CD4-positive, alpha-beta memory T cell (primary cell): Measurements from ENCODE around the gene PPP1R9A. TPM values are rescaled to one million over a fixed set of nuclear protein-coding genes. Genes with fewer than 3 reads are reported as not detected.

Experiments
- CTCF ChIA-PET: fragments of 350-600 bp; sonication (Branson Sonifier 250); formaldehyde crosslinking; loops from one replicate; lab custom pipeline; 2021; ENCODE audit warnings: inconsistent platforms; ENCODE audit not compliant: partially characterized antibody; lab: Charles Lee
- POLR2A ChIA-PET: fragments of 350-600 bp; sonication (Branson Sonifier 250); formaldehyde crosslinking; loops from one replicate; lab custom pipeline; 2021; ENCODE audit not compliant: partially characterized antibody; lab: Charles Lee
- DNase-seq, 5 donors: peaks; one replicate each; pipeline versions ENCODE4 v3.0.0 to v3.0.0-alpha.2; 2020 to 2022; ENCODE audit warnings: mixed read lengths in 1 of 5
- H3K27ac ChIP-seq: one replicate; pipeline ENCODE4 v1.7.0; 2013; ENCODE audit warnings: low read depth, low read length
- H3K27me3 ChIP-seq: 2 replicates; pipeline ENCODE4 v1.7.0; 2013; ENCODE audit warnings: mild to moderate bottlenecking, low read length, moderate library complexity; ENCODE audit not compliant: insufficient read depth
- H3K36me3 ChIP-seq: 2 replicates; pipeline ENCODE4 v1.7.0; 2013; ENCODE audit warnings: mild to moderate bottlenecking, low read length, moderate library complexity; ENCODE audit not compliant: insufficient read depth
- H3K4me1 ChIP-seq: 2 replicates; pipeline ENCODE4 v1.7.0; 2013; ENCODE audit warnings: mild to moderate bottlenecking, low read length, moderate library complexity; ENCODE audit not compliant: insufficient read depth
- H3K4me3 ChIP-seq, 2 donors: one replicate each; pipeline ENCODE4 v1.7.0; 2013; ENCODE audit warnings: low read length in 2 of 2, mild to moderate bottlenecking in 1 of 2
- H3K9me3 ChIP-seq, 2 donors: one replicate each; pipeline ENCODE4 v1.7.0; 2013; ENCODE audit warnings: low read length in 2 of 2, control low read depth in 1 of 2; ENCODE audit not compliant: control insufficient read depth in 1 of 2
- H3K27ac Mint-ChIP-seq, 7 donors: one replicate each; pipeline ENCODE4 v1.8.0; 2020 to 2021; ENCODE audit warnings: mixed read lengths in 7 of 7, mild to moderate bottlenecking in 6 of 7, inconsistent platforms in 3 of 7, moderate library complexity in 3 of 7
- H3K27me3 Mint-ChIP-seq, 2 donors: one replicate each; pipeline ENCODE4 v1.8.0; 2020 to 2021; ENCODE audit warnings: mixed read lengths in 2 of 2
- H3K36me3 Mint-ChIP-seq, 2 donors: one replicate each; pipeline ENCODE4 v1.8.0; 2020 to 2021; ENCODE audit warnings: mixed read lengths in 2 of 2, inconsistent platforms in 1 of 2, mild to moderate bottlenecking in 1 of 2
- H3K4me1 Mint-ChIP-seq, 4 donors: one replicate each; pipeline ENCODE4 v1.8.0; 2020 to 2021; ENCODE audit warnings: mixed read lengths in 4 of 4, mild to moderate bottlenecking in 1 of 4
- H3K4me3 Mint-ChIP-seq, 8 donors: one replicate each; pipeline ENCODE4 v1.8.0; 2020 to 2021; ENCODE audit warnings: mixed read lengths in 8 of 8, mild to moderate bottlenecking in 7 of 8, moderate library complexity in 6 of 8, inconsistent platforms in 3 of 8
- H3K9me3 Mint-ChIP-seq, 8 donors: one replicate each; pipeline ENCODE4 v1.8.0; 2020 to 2021; ENCODE audit warnings: mixed read lengths in 8 of 8, mild to moderate bottlenecking in 5 of 8, inconsistent platforms in 3 of 8, moderate library complexity in 1 of 8
- intact Hi-C: fragments of 100-400 bp; cut with micrococcal nuclease; formaldehyde crosslinking; loops from one replicate; pipeline ENCODE4 v1.15.1; 2023
- polyA plus RNA-seq, 2 donors: library from polyadenylated mRNA; unstranded; fragments of 300-500 nt; fragmentation: Illumina TruSeq; gene quantifications; one replicate each; pipeline ENCODE4 v1.2.3, GENCODE V29; 2021
- total RNA-seq, 2 experiments: library from RNA; stranded (reverse); gene quantifications; one replicate each; pipeline ENCODE4 v1.2.3, GENCODE V29; 2021

Gene PPP1R9A
- total and polyA plus RNA-seq, 4 experiments from 2014 or later: not detected

DNA sequence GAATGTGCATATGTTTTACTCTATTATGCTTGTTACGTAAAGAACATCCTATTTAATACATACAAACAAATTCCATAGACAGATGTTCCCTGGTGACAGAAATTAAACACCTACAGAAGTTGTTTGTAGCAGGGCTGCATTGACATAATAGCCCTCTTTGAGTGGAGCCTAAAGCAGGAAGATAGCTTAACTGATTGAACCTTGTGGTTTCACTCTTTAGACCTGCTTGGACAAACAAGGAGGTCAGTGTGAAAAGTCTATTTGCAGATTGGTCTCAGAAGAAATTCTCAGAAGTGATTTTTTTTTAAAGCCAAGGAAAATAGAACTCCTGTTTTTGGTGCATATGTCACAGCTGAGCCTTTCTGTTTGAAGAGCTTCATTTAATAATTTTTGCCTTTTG, 121.3 kb downstream of the PPP1R9A start:
- no peaks in the 10 kb centered on the region for H3K4me1 ChIP-seq
- no peaks in the 10 kb centered on the region for H3K9me3 ChIP-seq
- H3K27ac ChIP-seq: no peak overlapping the region
- H3K9me3 Mint-ChIP-seq: peaks cover 0 to 22% (median 11%) of the 10 kb centered on the region in 8 donors
- H3K27me3 ChIP-seq: no peaks in the 10 kb centered on the region
- H3K36me3 Mint-ChIP-seq: no peaks in the 10 kb centered on the region
- H3K4me3 Mint-ChIP-seq: no peak overlapping the region
- H3K4me1 Mint-ChIP-seq: no peaks in the 10 kb centered on the region
- no peak overlapping the region for H3K27ac Mint-ChIP-seq
- intact Hi-C loops: no loop called here
- no peaks in the 10 kb centered on the region for H3K27me3 Mint-ChIP-seq
- ChIA-PET CTCF (no interaction called here), POLR2A (no interaction called here)
- H3K36me3 ChIP-seq: no peaks in the 10 kb centered on the region
- no peak overlapping the region for H3K4me3 ChIP-seq
- DNase-seq: no peak

DNA sequence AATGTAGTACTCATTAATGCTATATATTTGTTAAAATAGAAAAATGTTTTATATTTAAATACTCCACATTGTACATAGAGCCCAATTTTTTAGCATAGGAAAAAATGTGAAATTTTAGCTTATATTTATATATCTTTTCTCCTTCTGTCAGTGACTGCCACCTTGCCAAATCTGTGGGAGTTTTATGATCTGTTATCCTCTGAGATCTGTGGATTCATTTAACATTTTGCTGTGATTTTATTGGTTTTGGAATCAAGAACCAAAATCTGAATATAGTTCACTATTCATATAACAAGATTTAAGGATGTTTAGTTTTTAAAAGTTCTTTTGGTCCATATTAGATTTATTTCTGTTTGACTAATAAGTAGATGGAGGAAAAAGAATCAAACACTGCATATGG, 127.9 kb downstream of the PPP1R9A start:
- Mint-ChIP-seq H3K9me3 (peaks cover 0 to 5% (median 0%) of the 10 kb centered on the region in 8 donors), H3K4me1 (no peaks in the 10 kb centered on the region), H3K27ac (no peak overlapping the region), H3K4me3 (no peak overlapping the region), H3K27me3 (no peaks in the 10 kb centered on the region), H3K36me3 (no peaks in the 10 kb centered on the region)
- Histone ChIP-seq H3K36me3 (no peaks in the 10 kb centered on the region), H3K4me1 (no peaks in the 10 kb centered on the region), H3K27ac (no peak overlapping the region), H3K4me3 (no peak overlapping the region), H3K9me3 (no peaks in the 10 kb centered on the region), H3K27me3 (no peaks in the 10 kb centered on the region)
- CTCF ChIA-PET: no interaction called here
- DNase-seq: no peak
- POLR2A ChIA-PET: no interaction called here
- intact Hi-C loops: no loop called here

DNA sequence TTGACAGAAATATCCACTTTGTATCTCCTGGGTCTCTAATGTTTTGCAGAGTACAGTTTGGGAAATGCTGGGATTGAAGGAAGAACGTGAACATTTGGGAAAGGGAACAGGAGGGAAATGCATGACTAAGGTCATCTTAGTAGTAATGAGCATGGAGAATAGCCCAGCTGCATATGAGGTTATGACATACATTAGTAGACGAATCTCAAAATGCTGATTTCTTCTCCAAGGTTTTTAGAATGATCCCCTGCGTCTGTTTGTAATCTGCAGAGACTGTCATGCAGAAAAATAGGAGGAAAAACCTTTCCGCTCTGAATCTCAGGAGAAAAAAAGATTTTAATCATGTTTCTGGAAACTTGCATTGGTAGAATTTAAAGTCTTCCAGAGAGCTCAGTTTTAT, 133.6 kb downstream of the PPP1R9A start:
- H3K27ac Mint-ChIP-seq: no peak overlapping the region
- H3K4me3 Mint-ChIP-seq: no peak overlapping the region
- H3K27me3 ChIP-seq: no peaks in the 10 kb centered on the region
- H3K4me3 ChIP-seq: no peak overlapping the region
- no peaks in the 10 kb centered on the region for H3K36me3 Mint-ChIP-seq
- peaks cover 0 to 3% (median 0%) of the 10 kb centered on the region in 8 donors for H3K9me3 Mint-ChIP-seq
- H3K27ac ChIP-seq: no peak overlapping the region
- no peaks in the 10 kb centered on the region for H3K4me1 ChIP-seq
- no peaks in the 10 kb centered on the region for H3K4me1 Mint-ChIP-seq
- no peaks in the 10 kb centered on the region for H3K9me3 ChIP-seq
- POLR2A ChIA-PET: no interaction called here
- intact Hi-C loops: no loop called here
- DNase-seq: no peak
- CTCF ChIA-PET: no interaction called here
- no peaks in the 10 kb centered on the region for H3K27me3 Mint-ChIP-seq
- no peaks in the 10 kb centered on the region for H3K36me3 ChIP-seq

DNA sequence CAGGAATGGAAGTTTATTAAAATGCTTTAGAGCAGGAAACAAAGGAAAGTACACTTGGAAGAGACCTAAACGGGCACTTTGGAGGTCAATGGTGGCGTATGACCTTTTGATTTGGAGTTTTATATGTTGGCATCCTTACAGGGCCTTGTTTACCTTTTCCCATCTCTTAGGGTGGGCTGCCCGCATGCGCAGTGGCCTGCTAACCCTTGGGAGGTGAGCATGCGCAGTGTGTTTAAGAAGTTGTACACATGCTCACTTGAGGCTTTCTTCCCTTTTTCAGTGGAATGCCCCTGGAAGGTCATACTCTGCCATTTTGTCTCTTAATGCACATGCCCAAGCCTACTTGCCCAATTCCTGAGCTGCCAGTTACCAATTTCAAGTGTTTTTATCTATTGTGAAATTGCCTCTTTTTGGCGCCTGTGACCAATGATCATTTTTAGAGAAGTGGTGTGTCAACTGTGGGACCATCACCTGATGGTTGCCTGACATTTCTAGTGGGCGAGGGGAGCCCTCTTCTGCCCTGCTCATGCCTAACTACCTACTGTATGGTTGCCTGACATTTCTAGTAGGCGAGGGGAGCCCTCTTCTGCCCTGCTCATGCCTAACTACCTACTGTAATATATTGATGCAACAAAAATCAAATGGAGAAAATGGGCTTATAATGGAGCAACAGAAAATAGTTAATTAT, 138.0 kb downstream of the PPP1R9A start:
- H3K4me1 ChIP-seq: no peaks in the 10 kb centered on the region
- H3K27ac ChIP-seq: no peak overlapping the region
- Mint-ChIP-seq H3K36me3 (no peaks in the 10 kb centered on the region), H3K27me3 (peaks cover 1 to 2% of the 10 kb centered on the region in 2 donors), H3K9me3 (peaks cover 0 to 3% (median 0%) of the 10 kb centered on the region in 8 donors), H3K27ac (no peak overlapping the region), H3K4me3 (no peak overlapping the region), H3K4me1 (no peaks in the 10 kb centered on the region)
- H3K36me3 ChIP-seq: no peaks in the 10 kb centered on the region
- DNase-seq: no peak
- ChIA-PET CTCF (no interaction called here), POLR2A (no interaction called here)
- H3K4me3 ChIP-seq: no peak overlapping the region
- intact Hi-C loops: no loop called here
- no peaks in the 10 kb centered on the region for H3K9me3 ChIP-seq
- no peaks in the 10 kb centered on the region for H3K27me3 ChIP-seq

DNA sequence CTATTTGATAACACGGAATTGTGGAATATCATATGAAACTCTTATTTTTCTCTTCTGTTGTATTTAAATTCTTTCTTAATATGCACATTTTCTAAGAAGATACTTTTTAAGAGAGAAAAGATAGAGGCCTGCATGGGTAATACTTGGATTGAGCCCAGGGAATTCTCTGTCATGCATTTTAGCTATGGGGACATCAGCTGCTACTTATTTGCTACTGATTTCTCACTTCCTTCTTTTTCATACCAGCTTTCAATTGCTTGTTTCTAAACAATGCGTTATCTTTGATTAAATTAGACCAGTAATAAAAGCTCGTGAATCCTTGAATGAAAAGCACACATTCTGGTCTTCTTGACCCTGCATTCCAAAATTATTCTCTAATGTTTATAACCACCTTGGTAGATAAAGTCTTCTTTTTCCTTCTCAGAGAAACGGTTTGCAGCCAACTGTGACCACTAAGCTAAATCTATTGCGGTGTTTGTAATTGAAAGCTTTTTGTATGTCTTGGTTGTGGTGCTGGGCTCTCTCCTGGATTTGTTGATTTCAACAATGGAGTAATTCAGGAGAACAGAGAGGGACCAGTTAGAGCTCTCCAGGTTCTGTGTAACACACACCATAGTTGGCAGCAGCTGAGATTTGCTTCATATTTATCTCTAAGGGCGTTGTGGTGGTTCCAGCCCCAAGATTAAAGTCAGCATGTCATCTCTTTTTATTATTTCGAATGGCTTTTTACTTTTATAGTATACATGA, 139.3 kb downstream of the PPP1R9A start:
- no peak overlapping the region for H3K4me3 ChIP-seq
- H3K4me1 ChIP-seq: no peaks in the 10 kb centered on the region
- intact Hi-C loops: no loop called here
- DNase-seq: no peak
- Mint-ChIP-seq H3K4me3 (no peak overlapping the region), H3K4me1 (no peaks in the 10 kb centered on the region), H3K36me3 (no peaks in the 10 kb centered on the region), H3K27me3 (peaks cover 1 to 2% of the 10 kb centered on the region in 2 donors), H3K27ac (no peak overlapping the region), H3K9me3 (peaks cover 0 to 3% (median 0%) of the 10 kb centered on the region in 8 donors)
- H3K27me3 ChIP-seq: no peaks in the 10 kb centered on the region
- ChIA-PET CTCF (no interaction called here), POLR2A (no interaction called here)
- no peaks in the 10 kb centered on the region for H3K9me3 ChIP-seq
- no peak overlapping the region for H3K27ac ChIP-seq
- no peaks in the 10 kb centered on the region for H3K36me3 ChIP-seq

DNA sequence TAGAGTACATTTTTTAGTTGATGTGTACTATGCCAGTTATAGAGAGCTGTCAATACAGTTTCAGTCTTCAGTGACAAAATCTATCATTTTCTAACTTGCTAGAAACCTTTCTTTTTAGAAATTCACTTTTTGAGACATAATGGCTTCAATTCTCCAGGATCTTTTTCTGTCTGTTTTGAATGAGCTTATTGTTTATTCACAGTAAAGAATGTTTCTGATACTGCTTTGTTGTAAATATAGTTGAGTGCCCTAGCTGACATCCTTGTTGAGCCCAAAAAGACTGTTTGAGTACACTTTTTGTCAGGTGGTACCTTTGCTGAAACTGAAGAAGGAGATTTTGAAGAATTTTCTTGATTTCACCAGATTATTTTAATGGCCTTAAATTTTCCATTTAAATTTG, 139.9 kb downstream of the PPP1R9A start:
- Mint-ChIP-seq H3K27me3 (peaks cover 1 to 2% of the 10 kb centered on the region in 2 donors), H3K27ac (no peak overlapping the region), H3K4me1 (no peaks in the 10 kb centered on the region), H3K4me3 (no peak overlapping the region), H3K36me3 (no peaks in the 10 kb centered on the region), H3K9me3 (peaks cover 0 to 4% (median 0%) of the 10 kb centered on the region in 8 donors)
- POLR2A ChIA-PET: no interaction called here
- CTCF ChIA-PET: no interaction called here
- Histone ChIP-seq H3K4me3 (no peak overlapping the region), H3K36me3 (no peaks in the 10 kb centered on the region), H3K27ac (no peak overlapping the region), H3K4me1 (no peaks in the 10 kb centered on the region), H3K9me3 (no peaks in the 10 kb centered on the region), H3K27me3 (no peaks in the 10 kb centered on the region)
- no peak for DNase-seq
- intact Hi-C loops: no loop called here

DNA sequence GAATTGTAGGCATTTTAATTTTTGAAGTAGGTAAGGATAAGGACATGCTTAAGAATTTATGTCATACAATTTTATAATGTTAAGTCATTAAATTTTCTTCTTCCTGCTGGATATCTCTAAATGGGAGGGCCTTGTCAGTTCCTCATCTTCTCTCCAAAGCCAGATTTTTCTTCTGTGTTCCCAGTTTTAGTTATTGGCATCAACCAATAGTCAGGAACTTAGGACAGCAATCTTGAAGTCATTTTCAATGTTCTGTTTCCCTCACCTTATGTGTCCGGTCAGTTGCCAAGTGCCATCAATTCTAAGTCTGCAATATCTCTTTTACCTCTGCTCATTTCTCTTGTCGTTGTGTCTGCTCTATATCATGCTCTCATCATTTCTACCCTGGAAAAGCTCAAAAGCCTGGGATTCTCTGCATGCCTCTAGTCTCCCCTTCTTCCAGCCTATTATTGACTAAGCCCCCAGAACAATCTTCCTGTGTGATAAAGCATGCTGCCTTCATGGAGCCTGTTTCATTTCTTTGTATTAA, 145.2 kb downstream of the PPP1R9A start:
- H3K9me3 Mint-ChIP-seq: peaks cover 0 to 4% (median 0%) of the 10 kb centered on the region in 8 donors

More for the DNA sequence above, 145.2 kb downstream of the PPP1R9A start:
- Histone ChIP-seq H3K4me3 (no peak overlapping the region), H3K36me3 (no peaks in the 10 kb centered on the region), H3K9me3 (no peaks in the 10 kb centered on the region), H3K4me1 (no peaks in the 10 kb centered on the region), H3K27me3 (no peaks in the 10 kb centered on the region), H3K27ac (no peak overlapping the region)
- CTCF ChIA-PET: no interaction called here
- intact Hi-C loops: no loop called here
- Mint-ChIP-seq H3K27me3 (peaks cover 1 to 2% of the 10 kb centered on the region in 2 donors), H3K4me1 (no peaks in the 10 kb centered on the region), H3K36me3 (no peaks in the 10 kb centered on the region), H3K4me3 (no peak overlapping the region), H3K27ac (no peak overlapping the region)
- POLR2A ChIA-PET: no interaction called here
- DNase-seq: no peak
